ENCODE results near the gene PAN3. TPM values are rescaled to one million over a fixed set of nuclear protein-coding genes. Genes with fewer than 3 reads are reported as not detected.

PAN3 gene
- total RNA-seq, 2 donors from 2014 or later, result 19.4 to 35.4 TPM

GRCh38 chr13:28177327-28177726 is 39.0 kb downstream of the PAN3 start:
- no peak for ATAC-seq
- peaks cover 0 to 9% of the 10 kb centered on the region in 2 donors for H3K36me3 Mint-ChIP-seq
- no peak overlapping the region for H3K27ac Mint-ChIP-seq

DNA sequence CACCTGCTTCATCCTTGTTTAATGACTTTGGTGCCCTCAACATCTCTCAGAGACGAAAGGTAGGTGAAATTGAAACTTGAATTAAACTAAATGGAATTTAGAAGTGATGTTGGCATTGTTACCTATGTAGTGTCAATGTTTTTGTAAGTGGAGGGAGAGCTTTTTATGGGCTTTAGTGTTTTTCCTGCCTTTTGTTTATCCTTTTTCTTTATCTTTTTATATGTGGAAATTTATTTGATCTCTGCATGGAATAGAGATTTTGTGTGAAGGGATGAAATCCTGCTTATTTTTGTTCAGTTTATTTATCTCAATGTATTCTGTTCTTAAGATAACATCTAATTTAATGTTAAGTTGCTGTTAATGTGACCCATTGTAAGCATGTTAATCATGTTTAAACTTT is 39.5 kb downstream of the PAN3 start:
- ATAC-seq, result no peak
- Mint-ChIP-seq H3K9me3 (no peaks in the 10 kb centered on the region), H3K27ac (no peak overlapping the region), H3K36me3 (peaks cover 0 to 9% of the 10 kb centered on the region in 2 donors)
- DNase-seq (ENCODE audit: low spot score in 2 of 2), result no peak

More at GRCh38 chr13:28177327-28177726, 39.0 kb downstream of the PAN3 start:
- no peak for DNase-seq (ENCODE audit: low spot score in 2 of 2)
- H3K9me3 Mint-ChIP-seq, result no peaks in the 10 kb centered on the region

DNA sequence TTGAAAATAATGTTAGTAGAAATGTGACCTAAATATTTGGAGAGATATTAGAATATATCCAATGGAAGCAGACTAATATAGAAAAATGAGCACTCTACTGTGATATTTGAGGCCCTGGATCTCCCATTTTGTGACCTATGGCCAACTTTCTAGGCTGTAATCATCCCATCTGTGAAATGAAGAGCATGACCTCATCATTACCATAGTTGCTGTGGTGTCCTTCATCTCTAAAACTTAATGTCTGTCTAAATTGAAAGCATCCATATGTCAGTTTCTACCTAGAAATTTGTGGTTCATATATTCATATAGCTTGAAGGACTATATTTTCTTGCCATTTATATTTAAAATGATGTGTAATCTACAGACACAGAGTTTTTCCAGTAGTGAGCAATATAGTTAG is 41.6 kb downstream of the PAN3 start:
- Mint-ChIP-seq H3K9me3 (no peaks in the 10 kb centered on the region), H3K27ac (no peak overlapping the region), H3K36me3 (peaks cover 0 to 9% of the 10 kb centered on the region in 2 donors)
- ATAC-seq, result no peak
- no peak for DNase-seq (ENCODE audit: low spot score in 2 of 2)

DNA sequence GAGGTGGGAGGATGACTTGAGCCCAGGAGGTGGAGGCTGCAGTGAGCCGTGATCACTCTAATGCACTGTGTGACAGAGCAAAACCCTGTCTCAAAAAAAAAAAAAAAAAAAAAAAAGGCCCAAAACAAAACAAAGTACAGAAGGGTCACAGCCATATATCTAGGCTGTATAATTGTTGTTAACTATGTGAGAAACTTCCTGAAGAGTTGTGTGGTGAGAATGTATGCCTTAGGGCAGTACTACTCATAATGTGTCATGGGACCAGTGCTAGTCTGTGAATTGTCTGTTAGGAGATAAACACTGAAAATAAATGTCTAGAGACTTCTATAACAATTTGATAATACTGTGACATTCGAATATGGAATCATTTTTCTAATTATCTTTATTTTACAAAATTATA is 43.1 kb downstream of the PAN3 start:
- DNase-seq (ENCODE audit: low spot score in 2 of 2), result no peak
- H3K9me3 Mint-ChIP-seq, result no peaks in the 10 kb centered on the region
- H3K36me3 Mint-ChIP-seq, result peaks cover 0 to 9% of the 10 kb centered on the region in 2 donors
- peak in 1 of 2 donors; percentile 37 for ATAC-seq
- H3K27ac Mint-ChIP-seq, result no peak overlapping the region

- no peak overlapping the region for H3K27ac Mint-ChIP-seq
Observed at GRCh38 chr13:28185256-28185655, 46.9 kb downstream of the PAN3 start.

GRCh38 chr13:28199089-28199488 is 60.7 kb downstream of the PAN3 start:
- Mint-ChIP-seq H3K9me3 (no peaks in the 10 kb centered on the region), H3K36me3 (peaks cover 4 to 12% of the 10 kb centered on the region in 2 donors), H3K27ac (no peak overlapping the region)
- ATAC-seq (no peak), DNase-seq (ENCODE audit: low spot score in 2 of 2) (no peak)

More at GRCh38 chr13:28185256-28185655, 46.9 kb downstream of the PAN3 start:
- ATAC-seq (no peak), DNase-seq (ENCODE audit: low spot score in 2 of 2) (no peak)
- Mint-ChIP-seq H3K9me3 (no peaks in the 10 kb centered on the region), H3K36me3 (peaks cover 0 to 4% of the 10 kb centered on the region in 2 donors)

DNA sequence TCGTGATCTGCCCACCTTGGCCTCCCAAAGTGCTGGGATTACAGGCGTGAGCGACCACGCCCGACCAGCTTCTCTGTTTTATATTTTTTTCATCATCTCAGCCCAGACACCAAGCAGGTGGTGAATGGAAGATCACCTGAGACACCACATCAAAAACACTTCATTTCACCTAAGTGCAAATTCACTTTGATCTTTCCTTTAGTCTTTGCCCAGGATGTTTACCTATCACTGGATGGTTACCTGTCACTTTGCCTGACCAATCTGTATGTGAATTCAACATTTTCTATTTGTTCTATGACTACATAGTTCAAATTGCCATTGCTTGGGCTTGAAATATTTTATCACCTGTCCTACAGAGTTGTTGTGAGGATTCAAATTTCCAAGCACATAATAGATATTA is 65.7 kb downstream of the PAN3 start:
- peaks cover 18 to 34% of the 10 kb centered on the region in 2 donors for H3K36me3 Mint-ChIP-seq
- H3K27ac Mint-ChIP-seq, result peak overlapping the region in 1 of 2 donors; percentile 47

DNA sequence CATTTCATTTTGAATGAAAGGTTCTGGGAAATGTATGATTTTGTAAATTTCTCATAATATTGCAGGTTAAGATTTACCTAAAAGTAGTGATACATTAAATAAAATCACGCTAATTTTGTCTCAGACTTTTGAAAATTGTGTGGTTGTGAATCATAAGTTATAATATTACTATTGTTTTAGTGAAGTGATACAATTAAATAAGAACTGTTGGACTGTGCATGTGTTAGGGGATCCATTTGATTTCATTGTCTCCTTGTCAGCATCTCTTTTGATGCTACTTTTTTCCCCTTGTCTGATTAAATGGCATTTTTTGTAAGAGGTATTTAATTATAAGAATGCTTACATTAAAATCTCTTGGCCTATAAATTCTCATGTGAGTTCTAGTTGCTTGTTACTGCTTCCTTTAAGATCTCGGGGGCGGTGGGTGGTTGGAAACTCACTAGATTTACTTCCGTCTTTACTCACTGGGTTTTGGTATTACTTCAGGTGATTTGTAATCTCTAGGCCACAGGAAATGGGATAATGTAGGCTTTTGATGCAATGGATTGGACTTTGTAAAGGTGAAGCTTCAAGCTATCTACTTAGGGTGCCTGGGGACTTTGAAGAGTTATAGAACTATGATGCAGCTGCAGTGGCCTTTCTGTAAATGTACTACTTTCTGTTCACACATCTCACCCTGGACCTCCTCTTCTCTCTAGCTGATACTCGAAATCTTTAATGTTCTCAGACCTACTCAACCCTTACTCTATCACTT is 66.5 kb downstream of the PAN3 start:
- peak; percentile 97 for ATAC-seq
- Mint-ChIP-seq H3K36me3 (peaks cover 18 to 34% of the 10 kb centered on the region in 2 donors), H3K9me3 (peaks cover 3 to 5% of the 10 kb centered on the region in 2 donors), H3K27ac (peak overlapping the region; percentile 56 to 63)
- DNase-seq (ENCODE audit: low spot score in 2 of 2), result peak in 1 of 2 donors; percentile 42

More for the DNA sequence above, 65.7 kb downstream of the PAN3 start:
- H3K9me3 Mint-ChIP-seq, result peaks cover 3 to 5% of the 10 kb centered on the region in 2 donors
- ATAC-seq (no peak), DNase-seq (ENCODE audit: low spot score in 2 of 2) (no peak)

DNA sequence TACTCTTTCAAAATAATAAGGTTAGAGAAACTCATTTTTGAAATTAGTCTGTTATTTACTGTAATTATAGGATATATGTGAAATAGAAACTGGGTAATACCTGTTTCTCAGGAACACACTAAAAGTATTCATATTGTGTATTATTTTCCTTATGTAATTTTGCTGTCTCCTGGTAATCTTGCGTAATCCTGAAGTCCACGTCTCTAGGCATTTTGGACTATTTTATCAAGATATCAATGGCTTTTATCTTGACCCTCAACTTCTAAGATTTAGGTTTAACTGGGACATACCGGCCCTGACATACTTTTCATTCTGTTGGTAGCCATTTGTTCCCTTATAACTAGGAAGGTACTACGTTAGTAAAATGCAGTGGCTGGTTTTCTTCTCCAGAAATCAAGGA is 80.3 kb downstream of the PAN3 start:
- DNase-seq (ENCODE audit: low spot score in 2 of 2) (no peak), ATAC-seq (no peak)
- Mint-ChIP-seq H3K36me3 (peaks cover 4 to 8% of the 10 kb centered on the region in 2 donors), H3K9me3 (no peaks in the 10 kb centered on the region), H3K27ac (no peak overlapping the region)

DNA sequence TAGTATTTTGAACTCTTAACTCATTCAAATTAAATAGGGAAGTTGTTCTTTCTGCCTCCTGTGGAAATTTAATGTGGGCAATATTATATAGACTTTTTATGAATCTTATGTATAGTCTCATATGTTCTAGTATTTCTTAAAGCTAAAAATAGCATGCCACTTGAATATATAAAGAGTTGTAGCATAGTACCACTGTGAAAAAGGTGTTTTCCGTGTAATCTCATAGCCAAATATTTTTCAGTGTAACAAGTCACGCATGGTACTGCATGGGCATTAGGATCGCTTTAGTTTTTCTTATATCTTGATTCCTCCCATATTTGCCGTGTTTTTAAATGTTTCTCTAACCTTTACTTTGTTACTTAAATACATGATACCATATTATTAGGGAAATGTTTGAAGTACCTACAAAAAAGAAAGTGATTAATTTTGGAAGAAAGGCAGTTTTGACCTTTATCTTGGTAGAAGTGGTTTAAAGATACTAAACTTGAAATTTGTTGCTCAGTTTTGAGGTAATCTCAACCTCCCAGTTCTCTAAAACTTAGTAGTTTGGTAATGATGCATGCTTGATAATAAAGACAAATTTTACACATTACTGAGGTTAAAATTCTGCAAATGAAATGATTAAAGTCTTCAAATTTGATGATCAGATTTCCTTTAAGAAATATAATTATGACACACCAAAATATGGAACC is 81.2 kb downstream of the PAN3 start:
- Mint-ChIP-seq H3K36me3 (peaks cover 3% of the 10 kb centered on the region in 2 donors), H3K9me3 (no peaks in the 10 kb centered on the region), H3K27ac (no peak overlapping the region)
- DNase-seq (ENCODE audit: low spot score in 2 of 2) (no peak), ATAC-seq (no peak)

DNA sequence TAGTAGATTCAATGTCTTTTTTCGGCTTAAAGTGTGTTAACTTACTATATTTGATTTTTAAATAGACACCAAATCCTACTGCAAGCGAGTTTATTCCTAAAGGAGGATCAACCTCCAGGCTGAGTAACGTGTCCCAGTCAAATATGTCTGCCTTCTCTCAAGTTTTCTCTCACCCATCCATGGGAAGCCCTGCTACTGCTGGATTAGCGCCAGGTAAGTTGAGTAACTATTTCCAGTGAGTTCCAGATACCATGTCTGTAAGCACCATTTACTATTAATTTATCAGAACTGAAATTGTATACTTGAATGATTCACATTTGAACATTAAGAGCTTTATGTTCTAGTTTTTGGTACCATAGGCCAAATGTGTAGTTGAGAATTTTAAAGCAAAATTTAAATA is 81.8 kb downstream of the PAN3 start:
- Mint-ChIP-seq H3K27ac (peak overlapping the region in 1 of 2 donors; percentile 41), H3K9me3 (no peaks in the 10 kb centered on the region)
- ATAC-seq, result no peak

GRCh38 chr13:28229522-28230411 is 91.4 kb downstream of the PAN3 start:
- DNase-seq (ENCODE audit: low spot score in 2 of 2), result no peak
- H3K9me3 Mint-ChIP-seq, result no peaks in the 10 kb centered on the region
- peaks cover 0 to 10% of the 10 kb centered on the region in 2 donors for H3K36me3 Mint-ChIP-seq
- no peak for ATAC-seq
- H3K27ac Mint-ChIP-seq, result no peak overlapping the region

More for the DNA sequence above, 81.8 kb downstream of the PAN3 start:
- H3K36me3 Mint-ChIP-seq, result no peaks in the 10 kb centered on the region
- no peak for DNase-seq (ENCODE audit: low spot score in 2 of 2)

GRCh38 chr13:28231642-28232041 is 93.3 kb downstream of the PAN3 start:
- H3K36me3 Mint-ChIP-seq, result peaks cover 0 to 10% of the 10 kb centered on the region in 2 donors
- ATAC-seq (no peak), DNase-seq (ENCODE audit: low spot score in 2 of 2) (no peak)
- H3K27ac Mint-ChIP-seq, result no peak overlapping the region
- H3K9me3 Mint-ChIP-seq, result no peaks in the 10 kb centered on the region

DNA sequence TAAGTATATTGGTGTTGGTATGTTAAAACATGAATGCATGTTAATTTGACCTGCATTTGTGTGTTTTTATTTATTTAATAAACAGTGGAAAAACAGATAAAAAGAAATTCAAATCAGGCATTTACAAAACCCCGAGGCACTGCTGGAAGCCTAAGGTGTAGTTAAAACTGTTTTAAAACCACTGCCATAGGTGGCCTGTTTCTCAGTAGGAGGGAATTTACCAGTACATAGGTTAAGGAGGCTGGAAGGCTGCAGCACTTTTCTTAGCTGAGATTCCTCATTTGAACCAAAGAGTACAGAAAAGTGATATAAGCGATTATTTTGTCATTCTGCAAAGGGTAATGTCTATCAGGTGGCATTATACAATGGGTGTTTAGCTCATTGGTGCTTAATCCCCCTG is 99.6 kb downstream of the PAN3 start:
- H3K36me3 Mint-ChIP-seq, result peaks cover 7% of the 10 kb centered on the region in 2 donors
- ATAC-seq, result no peak

GRCh38 chr13:28239374-28239773 is 101.0 kb downstream of the PAN3 start:
- Mint-ChIP-seq H3K36me3 (peaks cover 7 to 16% of the 10 kb centered on the region in 2 donors), H3K27ac (no peak overlapping the region), H3K9me3 (no peaks in the 10 kb centered on the region)
- DNase-seq (ENCODE audit: low spot score in 2 of 2), result no peak
- ATAC-seq, result no peak

More for the DNA sequence above, 99.6 kb downstream of the PAN3 start:
- Mint-ChIP-seq H3K27ac (no peak overlapping the region), H3K9me3 (no peaks in the 10 kb centered on the region)
- DNase-seq (ENCODE audit: low spot score in 2 of 2), result no peak

DNA sequence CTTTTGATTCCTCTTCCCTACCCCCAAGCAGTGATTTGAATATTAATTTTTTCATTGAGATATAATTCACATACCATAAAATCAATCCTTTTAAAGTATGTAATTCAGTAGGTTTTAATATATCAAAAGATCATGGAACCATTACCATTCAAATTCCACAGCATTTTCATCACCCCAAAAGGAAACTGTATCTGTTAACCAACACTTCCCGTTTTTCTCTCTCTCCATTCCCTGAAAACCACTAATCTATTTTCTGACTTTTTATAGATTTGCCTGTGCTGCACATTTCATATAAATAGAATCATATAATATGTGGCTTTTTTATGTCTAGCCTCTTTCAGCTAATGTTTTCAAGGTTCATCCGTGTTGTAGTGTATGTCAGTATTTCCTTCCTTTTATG is 107.1 kb downstream of the PAN3 start:
- ATAC-seq, result no peak
- H3K36me3 Mint-ChIP-seq, result peaks cover 17 to 43% of the 10 kb centered on the region in 2 donors
- no peak for DNase-seq (ENCODE audit: low spot score in 2 of 2)
- H3K27ac Mint-ChIP-seq, result no peak overlapping the region
- H3K9me3 Mint-ChIP-seq, result peaks cover 3 to 5% of the 10 kb centered on the region in 2 donors

Measured in activated naive CD4-positive, alpha-beta T cell treated with anti-CD3 and anti-CD28 coated beads, Interleukin-2, amount 50 U/mL, for 72 hours (primary cell).